Esophagus muscularis mucosa (tissue), 4 donors: Measurements from ENCODE around the gene DPF3. TPM values are rescaled to one million over a fixed set of nuclear protein-coding genes. Genes with fewer than 3 reads are reported as not detected.

Experiments
- DNase-seq: peaks from one replicate; pipeline ENCODE4 v3.0.0-alpha.2; 2017; ENCODE audit errors: extremely low spot score
- H3K27ac ChIP-seq, 4 donors: fragments of 200-600 bp; sonication (generic); replicated peaks in 1 of 4; 1 replicate in 3 of 4; 2 replicates in 1 of 4; pipeline ENCODE4 v1.5.1; 2016 to 2019; ENCODE audit warnings: mild to moderate bottlenecking in 1 of 4
- H3K27me3 ChIP-seq, 4 donors: fragments of 200-600 bp; sonication (generic); one replicate each; pipeline versions ENCODE4 v1.5.1 to v1.6.0; 2016 to 2019
- H3K36me3 ChIP-seq, 4 donors: fragments of 200-600 bp; sonication (generic); one replicate each; pipeline ENCODE4 v1.5.1; 2016 to 2019
- H3K4me1 ChIP-seq, 4 donors: fragments of 200-600 bp; sonication (generic); one replicate each; pipeline ENCODE4 v1.5.1; 2016 to 2019
- H3K4me3 ChIP-seq, 4 donors: fragments of 200-600 bp; sonication (generic); 1 replicate in 2 of 4; 2 replicates in 2 of 4; pipeline ENCODE4 v1.5.1; 2016 to 2019; ENCODE audit warnings: mild to moderate bottlenecking in 4 of 4, moderate library complexity in 1 of 4
- H3K9me3 ChIP-seq, 4 donors: fragments of 200-600 bp; sonication (generic); 1 replicate in 3 of 4; 2 replicates in 1 of 4; pipeline ENCODE4 v1.5.1; 2016 to 2019
- EP300 ChIP-seq: sonication (generic); formaldehyde crosslinking; IDR thresholded peaks from one replicate; pipeline ENCODE4 v1.6.1; 2017; ENCODE audit warnings: antibody characterized with exemption
- POLR2A ChIP-seq: fragments of 450-650 bp; IDR thresholded peaks from one replicate; pipeline ENCODE4 v1.6.1; 2017; ENCODE audit warnings: antibody characterized with exemption, moderate library complexity, mild to moderate bottlenecking, low read depth
- POLR2AphosphoS5 ChIP-seq, 2 donors: sonication (generic); formaldehyde crosslinking; IDR thresholded peaks; one replicate each; pipeline ENCODE4 v1.6.1; 2017; ENCODE audit warnings: antibody characterized with exemption in 2 of 2
- WGBS: methylation state at CpG from one replicate; pipeline ENCODE4 v1.1.5; 2018; 5-methylcytosine and 5-hydroxymethylcytosine counted together
- intact Hi-C: fragments of 100-400 bp; cut with DNase I; formaldehyde crosslinking; loops from one replicate; pipeline ENCODE4 v1.15.1; 2023
- total RNA-seq, 4 donors: library from RNA; depleted of rRNA; stranded (reverse); fragments of >200 nt; gene quantifications; one replicate each; pipeline versions ENCODE4 v1.1.0 to v1.2.1, GENCODE V29; 2016
- TF ChIP-seq, protein P1 (sequence below), 3 experiments: fragments of 200-600 bp in 2 of 3; fragments of 450-650 bp in 1 of 3; sonication (generic) in 2 of 3; IDR thresholded peaks; one replicate each; pipeline ENCODE4 v1.5.1; 2017 to 2019; ENCODE audit warnings: antibody characterized with exemption in 3 of 3, mild to moderate bottlenecking in 2 of 3, moderate library complexity in 1 of 3

DPF3 gene
- total RNA-seq, 4 donors from 2014 or later, result 0.78 to 2.5 (median 1.7) TPM

DNA sequence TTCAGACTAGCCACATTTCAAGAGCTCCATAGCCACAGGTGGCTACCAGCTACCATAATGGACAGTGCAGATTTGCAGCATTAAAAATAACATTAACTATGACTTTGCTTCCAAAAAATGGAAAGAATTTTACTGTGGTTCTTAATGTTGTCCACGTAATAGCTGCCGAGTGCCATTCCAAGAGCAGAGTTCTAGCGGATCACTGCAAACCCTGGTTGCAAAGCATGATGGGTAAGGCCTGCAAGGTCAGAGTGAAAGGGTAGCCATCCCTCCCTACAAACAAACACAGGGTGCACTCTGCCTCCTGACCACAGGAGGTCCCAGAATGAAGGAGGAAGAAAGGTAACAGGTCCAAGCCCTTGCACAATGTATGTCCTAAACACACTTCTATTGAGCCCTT lies 157.6 kb downstream of the DPF3 start:
- Histone ChIP-seq H3K4me1 (no peaks in the 10 kb centered on the region), H3K36me3 (peaks cover 0 to 5% (median under 1%) of the 10 kb centered on the region in 4 donors), H3K4me3 (no peak overlapping the region), H3K9me3 (no peaks in the 10 kb centered on the region), H3K27me3 (no peaks in the 10 kb centered on the region), H3K27ac (no peak overlapping the region)
- no peak for DNase-seq
- intact Hi-C loops, result no loop called here
- TF ChIP-seq POLR2A, result no peak
- TF ChIP-seq POLR2AphosphoS5 (IDR thresholded peaks at IDR 0.05), result no peak
- TF ChIP-seq, protein P1, sequence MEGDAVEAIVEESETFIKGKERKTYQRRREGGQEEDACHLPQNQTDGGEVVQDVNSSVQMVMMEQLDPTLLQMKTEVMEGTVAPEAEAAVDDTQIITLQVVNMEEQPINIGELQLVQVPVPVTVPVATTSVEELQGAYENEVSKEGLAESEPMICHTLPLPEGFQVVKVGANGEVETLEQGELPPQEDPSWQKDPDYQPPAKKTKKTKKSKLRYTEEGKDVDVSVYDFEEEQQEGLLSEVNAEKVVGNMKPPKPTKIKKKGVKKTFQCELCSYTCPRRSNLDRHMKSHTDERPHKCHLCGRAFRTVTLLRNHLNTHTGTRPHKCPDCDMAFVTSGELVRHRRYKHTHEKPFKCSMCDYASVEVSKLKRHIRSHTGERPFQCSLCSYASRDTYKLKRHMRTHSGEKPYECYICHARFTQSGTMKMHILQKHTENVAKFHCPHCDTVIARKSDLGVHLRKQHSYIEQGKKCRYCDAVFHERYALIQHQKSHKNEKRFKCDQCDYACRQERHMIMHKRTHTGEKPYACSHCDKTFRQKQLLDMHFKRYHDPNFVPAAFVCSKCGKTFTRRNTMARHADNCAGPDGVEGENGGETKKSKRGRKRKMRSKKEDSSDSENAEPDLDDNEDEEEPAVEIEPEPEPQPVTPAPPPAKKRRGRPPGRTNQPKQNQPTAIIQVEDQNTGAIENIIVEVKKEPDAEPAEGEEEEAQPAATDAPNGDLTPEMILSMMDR (IDR thresholded peaks at IDR 0.05), result no peak
- TF ChIP-seq EP300, result no peak
- WGBS, result 58% methylated on average over 3 of the region's 3 CpGs

DNA sequence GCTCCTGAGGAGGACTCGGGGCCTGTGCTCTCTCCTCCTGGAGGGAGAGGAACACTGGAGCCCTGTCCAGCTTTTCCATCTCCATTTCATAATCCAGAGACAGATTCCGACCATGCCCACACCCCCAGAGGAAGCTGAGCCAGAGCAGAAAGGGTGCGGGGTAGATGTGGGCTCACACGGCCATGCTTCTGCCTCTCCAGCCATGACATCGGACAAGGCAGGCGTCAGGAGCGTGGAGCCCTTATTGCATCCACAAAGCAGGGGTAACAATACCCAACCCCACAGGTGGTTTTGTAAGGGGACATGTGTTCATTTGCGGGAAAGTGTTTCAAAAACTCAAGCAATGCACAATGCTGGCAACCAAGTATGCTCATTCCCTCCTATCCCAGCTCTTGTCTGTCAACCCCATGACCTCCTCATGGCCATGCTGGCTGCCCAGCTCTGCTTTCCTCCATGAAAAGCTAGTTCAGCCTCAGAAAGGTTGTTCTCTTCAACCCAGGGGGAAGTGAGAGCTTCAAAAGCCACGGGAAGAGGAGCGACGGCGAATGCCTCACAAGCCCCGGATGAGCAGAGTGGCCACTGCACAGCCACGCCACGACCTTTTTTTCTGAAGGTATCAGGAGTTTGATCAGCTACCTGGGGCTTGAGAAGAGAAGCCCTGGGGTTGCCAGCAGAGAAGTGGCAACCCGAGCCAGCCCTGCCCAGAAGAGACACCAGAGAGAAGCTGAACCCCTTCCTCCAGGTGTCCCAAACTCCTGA lies 161.7 kb downstream of the DPF3 start:
- H3K9me3 ChIP-seq, result no peaks in the 10 kb centered on the region
- peaks cover 0 to 15% (median 1%) of the 10 kb centered on the region in 4 donors for H3K36me3 ChIP-seq
- H3K27me3 ChIP-seq, result no peaks in the 10 kb centered on the region
- 90% methylated on average over 15 of the region's 16 CpGs for WGBS
- H3K4me3 ChIP-seq, result no peak overlapping the region
- intact Hi-C loops, result no loop called here
- TF ChIP-seq EP300 (no peak), POLR2AphosphoS5 (IDR thresholded peaks at IDR 0.05) (no peak), POLR2A (no peak)
- TF ChIP-seq, protein P1 (IDR thresholded peaks at IDR 0.05), result no peak
- DNase-seq, result no peak
- no peak overlapping the region for H3K27ac ChIP-seq
- H3K4me1 ChIP-seq, result no peaks in the 10 kb centered on the region

DNA sequence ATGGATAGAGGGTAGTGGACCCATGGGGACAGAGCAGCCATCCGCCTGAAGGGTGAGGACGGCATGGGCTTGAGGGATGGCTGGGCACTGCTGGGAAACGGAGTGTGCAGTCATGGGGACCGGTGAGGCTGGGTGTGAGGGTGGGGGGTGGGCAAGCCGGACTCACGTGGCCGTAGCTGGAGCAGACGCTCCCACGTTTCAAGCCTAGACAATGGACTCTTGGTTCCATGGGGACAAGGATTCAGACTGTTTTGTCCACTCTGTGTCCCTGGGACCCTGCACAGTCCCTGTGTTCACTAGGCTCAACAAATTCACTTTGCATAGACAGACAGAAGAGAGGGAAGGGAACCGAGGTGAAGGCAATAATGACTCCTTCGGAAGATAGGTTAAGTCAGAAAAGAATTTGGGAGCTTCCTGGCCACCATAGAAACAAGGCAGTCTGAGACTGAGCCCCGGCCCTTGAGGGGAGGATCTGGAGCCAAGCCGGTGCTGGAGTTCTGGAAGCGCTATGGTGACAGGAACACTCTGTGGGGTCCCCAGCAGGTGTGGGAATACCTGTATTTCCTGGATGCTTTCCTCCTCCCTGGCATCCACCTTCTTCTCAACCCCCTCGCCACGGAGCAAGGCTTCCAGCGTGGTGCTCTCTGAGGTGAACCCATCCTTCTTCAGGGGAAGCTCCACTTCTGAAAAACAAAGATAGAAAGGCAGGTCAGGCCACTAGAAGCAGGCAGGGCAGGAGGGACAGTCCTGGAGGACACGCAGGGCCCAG lies 162.5 kb downstream of the DPF3 start:
- no peak overlapping the region for H3K4me3 ChIP-seq
- TF ChIP-seq EP300 (no peak), POLR2A (no peak), POLR2AphosphoS5 (IDR thresholded peaks at IDR 0.05) (no peak)
- TF ChIP-seq, protein P1 (IDR thresholded peaks at IDR 0.05), result no peak
- H3K4me1 ChIP-seq, result no peaks in the 10 kb centered on the region
- 88% methylated on average over 16 of the region's 18 CpGs for WGBS
- no peak overlapping the region for H3K27ac ChIP-seq
- H3K36me3 ChIP-seq, result peaks cover 0 to 15% (median 1%) of the 10 kb centered on the region in 4 donors
- H3K27me3 ChIP-seq, result no peaks in the 10 kb centered on the region
- no peak for DNase-seq
- intact Hi-C loops, result no loop called here
- no peaks in the 10 kb centered on the region for H3K9me3 ChIP-seq

DNA sequence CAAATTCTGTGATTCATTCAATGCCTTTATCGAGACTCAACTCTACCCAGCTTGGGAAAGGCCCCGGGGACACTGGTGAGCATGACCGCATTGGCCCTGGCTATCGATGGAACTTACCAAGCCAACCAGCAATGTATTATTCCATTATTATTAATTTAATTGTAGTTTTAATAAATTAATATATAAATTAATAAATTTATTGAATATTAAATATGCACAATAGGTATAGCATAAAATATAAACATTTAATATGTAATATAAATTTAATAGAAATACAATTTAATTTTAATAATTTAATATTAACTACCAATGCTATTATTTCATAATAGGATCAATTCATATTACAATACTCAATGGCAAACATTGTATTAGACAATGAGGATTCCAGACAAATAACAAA lies 163.4 kb downstream of the DPF3 start:
- H3K27me3 ChIP-seq, result no peaks in the 10 kb centered on the region
- no peaks in the 10 kb centered on the region for H3K9me3 ChIP-seq
- H3K36me3 ChIP-seq, result peaks cover 0 to 15% (median 1%) of the 10 kb centered on the region in 4 donors
- no peak overlapping the region for H3K4me3 ChIP-seq
- no peaks in the 10 kb centered on the region for H3K4me1 ChIP-seq
- TF ChIP-seq POLR2A (no peak), EP300 (no peak), POLR2AphosphoS5 (IDR thresholded peaks at IDR 0.05) (no peak)
- TF ChIP-seq, protein P1 (IDR thresholded peaks at IDR 0.05), result no peak
- WGBS, result 96% methylated on average over 4 of the region's 4 CpGs
- H3K27ac ChIP-seq, result no peak overlapping the region
- no peak for DNase-seq
- intact Hi-C loops, result no loop called here
